HG03571 (cell line): ENCODE results near the gene FXYD6.

Source experiments
- ATAC-seq: cut with Tn5 transposase; IDR thresholded peaks from one replicate; pipeline ENCODE4 v1.9.1; 2021; ENCODE audit not compliant: unreplicated experiment

FXYD6 gene

GRCh38 chr11:117910941-117911655 lies 34.6 kb upstream of the FXYD6 start:
- no peak for ATAC-seq

- ATAC-seq, result no peak
Observed at GRCh38 chr11:117910525-117910924, 34.1 kb upstream of the FXYD6 start.

GRCh38 chr11:117909611-117910382 lies 33.3 kb upstream of the FXYD6 start:
- ATAC-seq, result no peak

- ATAC-seq, result no peak
Observed at GRCh38 chr11:117908959-117909610, 32.6 kb upstream of the FXYD6 start.

- ATAC-seq, result no peak
Observed at GRCh38 chr11:117908109-117908895, 31.8 kb upstream of the FXYD6 start.

- no peak for ATAC-seq
Observed at GRCh38 chr11:117907276-117908108, 31.0 kb upstream of the FXYD6 start.

- no peak for ATAC-seq
Observed at GRCh38 chr11:117906710-117907109, 30.3 kb upstream of the FXYD6 start.

GRCh38 chr11:117906126-117906525 lies 29.7 kb upstream of the FXYD6 start:
- ATAC-seq, result no peak

GRCh38 chr11:117905524-117905923 lies 29.1 kb upstream of the FXYD6 start:
- no peak for ATAC-seq

GRCh38 chr11:117903505-117904382 lies 27.3 kb upstream of the FXYD6 start:
- ATAC-seq, result no peak

GRCh38 chr11:117902001-117902845 lies 25.8 kb upstream of the FXYD6 start:
- no peak for ATAC-seq

GRCh38 chr11:117901601-117902000 lies 25.1 kb upstream of the FXYD6 start:
- ATAC-seq, result no peak

GRCh38 chr11:117900720-117901440 lies 24.4 kb upstream of the FXYD6 start:
- no peak for ATAC-seq

GRCh38 chr11:117900121-117900648 lies 23.7 kb upstream of the FXYD6 start:
- no peak for ATAC-seq

- ATAC-seq, result no peak
Observed at GRCh38 chr11:117898059-117898458, 21.6 kb upstream of the FXYD6 start.

GRCh38 chr11:117892651-117893050 lies 16.2 kb upstream of the FXYD6 start:
- no peak for ATAC-seq

GRCh38 chr11:117891362-117891761 lies 14.9 kb upstream of the FXYD6 start:
- no peak for ATAC-seq
